Breast epithelium (tissue), 3 donors: Measurements from ENCODE around the gene ATP5ME.
A peak's percentile ranks its signal among the peaks of the same experiment; 100 is the strongest.

ENCODE experiments used
- CTCF ChIP-seq, 3 donors: fragments of 450-650 bp; IDR thresholded peaks; one replicate each; pipeline ENCODE4 v1.5.1; 2016 to 2017; ENCODE audit warnings: antibody characterized with exemption in 3 of 3, mild to moderate bottlenecking in 3 of 3, moderate library complexity in 3 of 3
- POLR2A ChIP-seq: fragments of 450-650 bp; IDR thresholded peaks from one replicate; pipeline ENCODE4 v1.6.1; 2016; ENCODE audit warnings: antibody characterized with exemption, mild to moderate bottlenecking, moderate library complexity
- POLR2AphosphoS5 ChIP-seq, 3 donors: sonication (generic); formaldehyde crosslinking; IDR thresholded peaks; one replicate each; pipeline ENCODE4 v1.6.1; 2017; ENCODE audit warnings: antibody characterized with exemption in 3 of 3

- TF ChIP-seq POLR2A (no peak), CTCF (IDR thresholded peaks at IDR 0.05) (peak in 2 of 3 donors; percentile 37 to 41), POLR2AphosphoS5 (IDR thresholded peaks at IDR 0.05) (no peak)
Observed at GRCh38 chr4:683982-684622, 10.0 kb upstream of the ATP5ME start.
